ENCODE results near the gene HNRNPA1. TPM values are rescaled to one million over a fixed set of nuclear protein-coding genes. Genes with fewer than 3 reads are reported as not detected.

HNRNPA1 gene
- total and polyA plus RNA-seq, 2 donors (not counting 3 experiments of a cell fraction or from before 2014, with no cell fraction given) = 566 to 1,470 TPM

- intact Hi-C loops (cut with micrococcal nuclease) (no loop called here), dilution Hi-C loops (cut with MboI; ENCODE audit: extremely low pct_ligation_motif_present, low sequenced_read_pairs) (no loop called here)
- no TSS peak for BruUV-seq (replicated peaks)
- Histone ChIP-seq H3K9me3 (replicated peaks; ENCODE audit: control insufficient read depth, insufficient read depth, low read length) (no peaks in the 10 kb centered on the region), H3K27ac (ENCODE audit: insufficient read depth, low read depth, low read length) (no peak overlapping the region), H3K9ac (replicated peaks; ENCODE audit: extremely low read depth, insufficient read depth, low read length) (no peak overlapping the region), H3K36me3 (ENCODE audit: control insufficient read depth in 2 of 2, extremely low read depth in 1 of 2, insufficient read depth in 2 of 2, low read length in 2 of 2) (peaks cover 0 to 6% of the 10 kb centered on the region in 2 experiments), H3K4me3 (replicated peaks in 1 of 3; ENCODE audit: insufficient read depth in 1 of 3, low read depth in 1 of 3, low read length in 3 of 3) (no peak overlapping the region), H3K9me1 (replicated peaks; ENCODE audit: control insufficient read depth, extremely low read depth, insufficient read depth, low read length) (no peaks in the 10 kb centered on the region), H3K4me1 (ENCODE audit: control insufficient read depth, extremely low read depth, insufficient read depth, low read length) (peaks cover 9% of the 10 kb centered on the region), H4K20me1 (replicated peaks; ENCODE audit: control insufficient read depth, extremely low read depth, insufficient read depth, low read length) (no peaks in the 10 kb centered on the region), H3K4me2 (ENCODE audit: insufficient read depth, low read length) (no peak overlapping the region), H3K79me2 (ENCODE audit: control insufficient read depth, insufficient read depth, low read length) (peaks cover 43% of the 10 kb centered on the region), H2AFZ (ENCODE audit: low read depth, low read length) (no peak overlapping the region), H3K27me3 (ENCODE audit: control insufficient read depth in 2 of 2, insufficient read depth in 2 of 2, low read length in 2 of 2) (no peaks in the 10 kb centered on the region)
- FAIRE-seq (no peak), DNase-seq (ENCODE audit: low read depth, low spot score) (no peak)
- CTCF ChIA-PET = interaction anchor here (0.9 to 1.7 kb wide), 3 partner anchors 10 to 50 kb away, joined by 3 to 9 read pairs (median 4); no protein-coding TSS in a partner anchor
- POLR2A ChIA-PET = no interaction called here
- no peak for TF ChIP-seq JUN (IDR thresholded peaks at IDR 0.05; ENCODE audit: borderline replicate concordance, insufficient read depth, insufficient read length, low read depth)
- no peak for TF ChIP-seq EZH2 (IDR thresholded peaks at IDR 0.05; ENCODE audit: borderline replicate concordance, low read depth, low read length, severe bottlenecking)
- TF ChIP-seq GATA2 (IDR thresholded peaks at IDR 0.05; ENCODE audit: insufficient read depth, insufficient read length, low read depth, low read length) = no peak
- TF ChIP-seq FOS (IDR thresholded peaks at IDR 0.05; ENCODE audit: borderline replicate concordance, insufficient read depth, low read length) = no peak
- TF ChIP-seq, protein P1, sequence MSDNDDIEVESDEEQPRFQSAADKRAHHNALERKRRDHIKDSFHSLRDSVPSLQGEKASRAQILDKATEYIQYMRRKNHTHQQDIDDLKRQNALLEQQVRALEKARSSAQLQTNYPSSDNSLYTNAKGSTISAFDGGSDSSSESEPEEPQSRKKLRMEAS (IDR thresholded peaks at IDR 0.05; ENCODE audit: insufficient read depth, insufficient read length) = no peak
- no peak for TF ChIP-seq MYC (IDR thresholded peaks at IDR 0.05; ENCODE audit: low read depth, low read length)
- TF ChIP-seq, protein P2, sequence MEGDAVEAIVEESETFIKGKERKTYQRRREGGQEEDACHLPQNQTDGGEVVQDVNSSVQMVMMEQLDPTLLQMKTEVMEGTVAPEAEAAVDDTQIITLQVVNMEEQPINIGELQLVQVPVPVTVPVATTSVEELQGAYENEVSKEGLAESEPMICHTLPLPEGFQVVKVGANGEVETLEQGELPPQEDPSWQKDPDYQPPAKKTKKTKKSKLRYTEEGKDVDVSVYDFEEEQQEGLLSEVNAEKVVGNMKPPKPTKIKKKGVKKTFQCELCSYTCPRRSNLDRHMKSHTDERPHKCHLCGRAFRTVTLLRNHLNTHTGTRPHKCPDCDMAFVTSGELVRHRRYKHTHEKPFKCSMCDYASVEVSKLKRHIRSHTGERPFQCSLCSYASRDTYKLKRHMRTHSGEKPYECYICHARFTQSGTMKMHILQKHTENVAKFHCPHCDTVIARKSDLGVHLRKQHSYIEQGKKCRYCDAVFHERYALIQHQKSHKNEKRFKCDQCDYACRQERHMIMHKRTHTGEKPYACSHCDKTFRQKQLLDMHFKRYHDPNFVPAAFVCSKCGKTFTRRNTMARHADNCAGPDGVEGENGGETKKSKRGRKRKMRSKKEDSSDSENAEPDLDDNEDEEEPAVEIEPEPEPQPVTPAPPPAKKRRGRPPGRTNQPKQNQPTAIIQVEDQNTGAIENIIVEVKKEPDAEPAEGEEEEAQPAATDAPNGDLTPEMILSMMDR (IDR thresholded peaks at IDR 0.05; ENCODE audit: extremely low read depth in 1 of 2, insufficient read depth in 1 of 2, low read depth in 1 of 2, low read length in 2 of 2) = no peak
- no peak for TF ChIP-seq POLR2A (IDR thresholded peaks at IDR 0.05; ENCODE audit: low read depth, low read length)
- TF ChIP-seq POLR2AphosphoS5 (IDR thresholded peaks at IDR 0.05; ENCODE audit: insufficient read depth, low read depth, low read length) = no peak
These were observed 8.3 kb upstream of the HNRNPA1 start for GRCh38 chr12:54272214-54272613.
